Glomerular visceral epithelial cell (primary cell): ENCODE measurements around the gene KCTD16.

ENCODE experiments used
- DNase-seq: peaks from one replicate; pipeline ENCODE4 v3.0.0-alpha.2; 2016; ENCODE audit errors: extremely low spot score

Gene KCTD16

GRCh38 chr5:144284931-144285502, 114.3 kb downstream of the KCTD16 start:
- DNase-seq, result no peak

GRCh38 chr5:144289277-144289676, 118.6 kb downstream of the KCTD16 start:
- DNase-seq, result no peak

- DNase-seq, result no peak
These were observed 121.4 kb downstream of the KCTD16 start for GRCh38 chr5:144292029-144292428.

- no peak for DNase-seq
These were observed 124.6 kb downstream of the KCTD16 start for GRCh38 chr5:144295284-144295683.

- DNase-seq, result no peak
These were observed 126.4 kb downstream of the KCTD16 start for GRCh38 chr5:144297081-144297480.

- no peak for DNase-seq
These were observed 128.0 kb downstream of the KCTD16 start for GRCh38 chr5:144298658-144299057.

GRCh38 chr5:144304688-144305087, 134.0 kb downstream of the KCTD16 start:
- DNase-seq, result no peak

GRCh38 chr5:144307736-144308135, 137.1 kb downstream of the KCTD16 start:
- DNase-seq, result no peak

- DNase-seq, result no peak
These were observed 137.5 kb downstream of the KCTD16 start for GRCh38 chr5:144308174-144308573.

GRCh38 chr5:144308906-144309670, 138.4 kb downstream of the KCTD16 start:
- peak; percentile 12 for DNase-seq

- no peak for DNase-seq
These were observed 139.9 kb downstream of the KCTD16 start for GRCh38 chr5:144310621-144311020.

- no peak for DNase-seq
These were observed 142.6 kb downstream of the KCTD16 start for GRCh38 chr5:144313147-144313726.

GRCh38 chr5:144315026-144315425, 144.4 kb downstream of the KCTD16 start:
- no peak for DNase-seq

GRCh38 chr5:144315994-144316634, 145.4 kb downstream of the KCTD16 start:
- no peak for DNase-seq

GRCh38 chr5:144318011-144318410, 147.3 kb downstream of the KCTD16 start:
- no peak for DNase-seq

- DNase-seq, result no peak
These were observed 147.8 kb downstream of the KCTD16 start for GRCh38 chr5:144318460-144318859.

GRCh38 chr5:144323181-144323580, 152.5 kb downstream of the KCTD16 start:
- DNase-seq, result no peak

GRCh38 chr5:144325532-144325931, 154.9 kb downstream of the KCTD16 start:
- DNase-seq, result no peak

- DNase-seq, result no peak
These were observed 157.8 kb downstream of the KCTD16 start for GRCh38 chr5:144328494-144328893.

GRCh38 chr5:144328980-144329379, 158.3 kb downstream of the KCTD16 start:
- DNase-seq, result no peak

GRCh38 chr5:144329681-144330080, 159.0 kb downstream of the KCTD16 start:
- no peak for DNase-seq

- no peak for DNase-seq
These were observed 160.7 kb downstream of the KCTD16 start for GRCh38 chr5:144331361-144331760.

- no peak for DNase-seq
These were observed 161.6 kb downstream of the KCTD16 start for GRCh38 chr5:144332265-144332664.
